SH-SY5Y (cell line): ENCODE results near the gene MOCS1.
A peak's percentile ranks its signal among the peaks of the same experiment; 100 is the strongest.

Experiments
- GATA2 ChIP-seq: IDR thresholded peaks from 2 replicates; pipeline ENCODE4 v1.6.1; 2011; ENCODE audit warnings: mild to moderate bottlenecking, low read depth, low read length
- GATA3 ChIP-seq: IDR thresholded peaks from 2 replicates; pipeline ENCODE4 v1.6.1; 2011; ENCODE audit warnings: low read depth, mild to moderate bottlenecking, low read length, moderate library complexity

Gene MOCS1

GRCh38 chr6:39956936-39957335, 22.7 kb upstream of the MOCS1 start:
- TF ChIP-seq GATA2 (no peak), GATA3 (no peak)

DNA sequence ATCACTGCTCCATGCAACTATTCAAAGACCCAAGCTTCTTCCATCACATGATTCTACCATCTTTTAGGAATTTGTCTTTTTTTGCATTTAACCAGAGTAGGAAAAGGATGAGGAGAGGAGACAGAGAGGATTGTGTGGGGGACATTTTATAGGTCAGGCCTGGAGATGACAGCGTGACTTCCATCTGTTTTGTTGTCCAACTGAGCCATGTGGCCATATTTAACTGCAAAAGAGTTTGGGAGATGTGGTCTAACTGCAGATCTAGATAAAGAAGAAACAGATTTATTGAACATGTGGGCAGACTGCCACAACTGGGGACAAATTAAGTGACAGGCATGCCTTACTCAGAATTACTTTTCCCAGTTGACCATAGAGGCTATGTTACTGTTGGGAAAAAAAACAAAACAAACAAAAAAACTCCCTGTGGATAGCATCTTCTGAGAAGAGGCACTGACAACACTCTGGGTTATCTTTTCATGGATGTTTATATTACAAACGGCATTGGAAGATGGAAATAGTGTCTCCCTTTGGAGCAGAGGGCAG, 18.9 kb upstream of the MOCS1 start:
- TF ChIP-seq GATA3 (peak; percentile 47; the same call in 1 of the 2 replicates), GATA2 (peak; percentile 54)

GRCh38 chr6:39952167-39952566, 17.9 kb upstream of the MOCS1 start:
- TF ChIP-seq GATA2 (no peak), GATA3 (no peak)

GRCh38 chr6:39951716-39952115, 17.5 kb upstream of the MOCS1 start:
- no peak for TF ChIP-seq GATA2
- no peak for TF ChIP-seq GATA3

GRCh38 chr6:39951191-39951590, 16.9 kb upstream of the MOCS1 start:
- TF ChIP-seq GATA3 (no peak), GATA2 (no peak)

DNA sequence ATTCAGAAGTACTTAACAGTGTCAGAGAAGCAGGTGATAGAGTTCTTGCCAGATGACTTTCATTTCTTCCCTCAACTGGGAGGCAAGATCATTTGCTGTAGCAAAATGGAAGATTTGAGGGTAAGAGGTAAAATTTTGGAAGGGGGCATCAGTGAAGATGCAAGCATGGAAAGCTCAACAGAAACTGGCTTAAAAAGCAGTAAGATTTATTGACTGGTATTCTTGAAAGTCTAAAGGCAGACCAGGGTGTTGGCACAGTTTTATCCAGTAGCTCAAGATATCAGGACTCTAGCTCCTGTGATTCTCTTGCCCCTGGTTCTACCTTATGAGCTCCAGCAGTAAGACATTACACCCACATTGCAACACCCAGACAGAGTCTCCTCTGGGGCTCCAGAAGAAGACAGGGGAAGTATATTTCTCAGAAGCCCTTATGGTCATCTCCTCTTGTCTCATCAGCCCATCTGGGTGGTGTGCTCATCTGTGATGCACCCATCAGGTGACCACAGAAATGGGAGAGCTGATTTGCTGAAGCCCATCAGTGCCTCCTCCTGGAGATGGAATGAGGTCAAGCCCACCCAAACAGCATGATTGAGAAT, 16.0 kb upstream of the MOCS1 start:
- no peak for TF ChIP-seq GATA3
- no peak for TF ChIP-seq GATA2

DNA sequence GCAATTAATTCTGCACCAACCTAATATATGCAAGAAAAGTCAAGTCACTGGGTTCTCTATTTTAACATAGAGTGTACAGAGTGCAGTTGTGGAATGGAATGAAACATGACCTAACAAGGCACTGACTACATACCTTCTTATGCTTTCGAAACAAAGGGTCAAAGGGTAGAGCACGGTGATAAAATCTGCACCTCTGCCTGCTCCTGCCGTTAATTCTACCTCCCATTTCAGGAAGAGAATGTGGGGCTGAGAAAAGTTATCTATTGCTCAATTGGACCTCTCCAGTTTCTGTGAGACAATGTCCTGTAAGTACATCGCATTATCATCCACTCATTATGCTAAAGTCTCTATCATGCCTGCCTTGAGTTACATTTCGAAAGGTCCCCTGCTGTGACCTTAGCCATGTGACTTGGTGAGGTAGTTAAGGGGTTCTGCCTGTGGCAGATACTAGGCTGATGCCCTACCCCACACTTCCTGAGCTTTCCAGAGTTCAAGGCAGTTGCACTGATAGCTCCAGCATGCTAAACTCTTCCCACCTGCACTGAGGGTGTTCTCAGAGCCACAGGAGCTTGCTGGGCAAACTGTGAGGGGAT, 14.0 kb upstream of the MOCS1 start:
- TF ChIP-seq GATA3 (no peak), GATA2 (no peak)

DNA sequence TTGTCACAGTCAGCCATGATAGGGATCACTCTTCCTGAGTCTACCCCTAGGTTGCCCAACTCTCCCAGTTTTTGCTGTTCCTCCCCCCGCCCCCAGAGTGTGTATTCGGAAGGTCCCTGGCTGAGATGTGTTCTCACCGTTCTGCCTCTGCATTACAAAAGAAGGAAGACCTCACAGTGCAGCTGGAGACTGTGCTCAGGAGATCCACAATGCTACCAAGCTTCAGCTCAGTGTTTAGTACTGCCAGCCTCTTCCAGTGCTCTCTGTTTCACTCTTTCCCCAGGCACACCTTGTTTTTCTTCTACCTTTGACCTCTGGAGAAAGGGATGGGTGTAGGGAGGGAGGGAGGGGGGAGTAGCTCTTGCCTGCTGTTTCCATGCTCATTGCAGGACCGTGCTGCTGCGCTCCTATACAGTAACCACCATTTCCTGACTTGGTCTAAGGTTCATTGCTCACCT, 13.4 kb upstream of the MOCS1 start:
- TF ChIP-seq GATA2 (no peak), GATA3 (no peak)

GRCh38 chr6:39945626-39946025, 11.4 kb upstream of the MOCS1 start:
- TF ChIP-seq GATA2 (no peak), GATA3 (no peak)

GRCh38 chr6:39942903-39943580, 8.8 kb upstream of the MOCS1 start:
- TF ChIP-seq GATA2 (no peak), GATA3 (no peak)

GRCh38 chr6:39941820-39942219, 7.6 kb upstream of the MOCS1 start:
- TF ChIP-seq GATA2 (no peak), GATA3 (no peak)

GRCh38 chr6:39941138-39941537, 6.9 kb upstream of the MOCS1 start:
- TF ChIP-seq GATA3: no peak
- no peak for TF ChIP-seq GATA2

- TF ChIP-seq GATA3 (no peak), GATA2 (no peak)
Observed at GRCh38 chr6:39938773-39939654, 4.8 kb upstream of the MOCS1 start.

- TF ChIP-seq GATA3 (no peak), GATA2 (no peak)
Observed at GRCh38 chr6:39937686-39938333, 3.5 kb upstream of the MOCS1 start.
